Chondrocyte (in vitro differentiated cells): Measurements from ENCODE around the gene PDLIM1. TPM values are rescaled to one million over a fixed set of nuclear protein-coding genes. Genes with fewer than 3 reads are reported as not detected.

ENCODE experiments used
- DNase-seq: peaks from one replicate; pipeline ENCODE4 v3.0.0; 2021; ENCODE audit warnings: mixed read lengths, low spot score
- H3K27ac Mint-ChIP-seq: one replicate; pipeline ENCODE4 v1.8.0; 2021; ENCODE audit warnings: mild to moderate bottlenecking, moderate library complexity, mixed read lengths; ENCODE audit not compliant: unreplicated experiment
- H3K27me3 Mint-ChIP-seq: 2 replicates; pipeline ENCODE4 v1.8.0; 2021; ENCODE audit warnings: low read depth, mixed read lengths
- H3K36me3 Mint-ChIP-seq: 2 replicates; pipeline ENCODE4 v1.8.0; 2021; ENCODE audit warnings: low read depth, mixed read lengths
- H3K4me1 Mint-ChIP-seq: 2 replicates; pipeline ENCODE4 v1.8.0; 2021; ENCODE audit warnings: low read depth, mild to moderate bottlenecking, mixed read lengths
- H3K4me3 Mint-ChIP-seq: one replicate; pipeline ENCODE4 v1.8.0; 2021; ENCODE audit warnings: mild to moderate bottlenecking, moderate library complexity, mixed read lengths; ENCODE audit not compliant: unreplicated experiment
- H3K9me3 Mint-ChIP-seq: 2 replicates; pipeline ENCODE4 v1.8.0; 2021; ENCODE audit warnings: low read depth, mixed read lengths
- total RNA-seq: library from RNA; stranded (reverse); gene quantifications from 3 replicates; pipeline ENCODE4 v1.2.1, GENCODE V29; 2021
- TF ChIP-seq, protein P1 (sequence below): fragments of 200-600 bp; sonication (generic); IDR thresholded peaks from 2 replicates; pipeline ENCODE4 v1.5.0; 2021; ENCODE audit warnings: antibody characterized with exemption, mild to moderate bottlenecking, moderate library complexity

PDLIM1 gene
- total RNA-seq, 1 donor from 2014 or later, result 110 TPM

DNA sequence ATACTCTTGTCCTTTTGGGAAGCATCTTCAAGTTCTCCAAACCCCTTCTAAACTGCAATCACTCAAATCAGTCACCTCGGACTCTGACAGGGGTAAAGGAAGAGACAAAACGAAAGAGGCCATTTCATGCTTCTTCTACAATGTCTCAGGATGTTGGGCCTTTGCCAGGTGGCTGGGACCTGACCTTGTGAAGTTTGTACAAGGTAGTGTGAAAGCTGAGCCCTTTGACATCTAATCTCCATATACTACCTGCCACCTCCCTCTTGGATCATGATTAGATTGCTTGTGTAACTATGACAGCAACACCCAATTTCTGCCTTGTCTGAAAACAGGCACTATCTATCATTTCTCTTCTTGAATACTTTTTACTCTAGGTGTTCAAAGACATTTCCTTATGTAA lies 35.1 kb upstream of the PDLIM1 start:
- no peak overlapping the region for H3K27ac Mint-ChIP-seq
- H3K4me1 Mint-ChIP-seq, result no peaks in the 10 kb centered on the region
- no peak for DNase-seq
- TF ChIP-seq, protein P1, sequence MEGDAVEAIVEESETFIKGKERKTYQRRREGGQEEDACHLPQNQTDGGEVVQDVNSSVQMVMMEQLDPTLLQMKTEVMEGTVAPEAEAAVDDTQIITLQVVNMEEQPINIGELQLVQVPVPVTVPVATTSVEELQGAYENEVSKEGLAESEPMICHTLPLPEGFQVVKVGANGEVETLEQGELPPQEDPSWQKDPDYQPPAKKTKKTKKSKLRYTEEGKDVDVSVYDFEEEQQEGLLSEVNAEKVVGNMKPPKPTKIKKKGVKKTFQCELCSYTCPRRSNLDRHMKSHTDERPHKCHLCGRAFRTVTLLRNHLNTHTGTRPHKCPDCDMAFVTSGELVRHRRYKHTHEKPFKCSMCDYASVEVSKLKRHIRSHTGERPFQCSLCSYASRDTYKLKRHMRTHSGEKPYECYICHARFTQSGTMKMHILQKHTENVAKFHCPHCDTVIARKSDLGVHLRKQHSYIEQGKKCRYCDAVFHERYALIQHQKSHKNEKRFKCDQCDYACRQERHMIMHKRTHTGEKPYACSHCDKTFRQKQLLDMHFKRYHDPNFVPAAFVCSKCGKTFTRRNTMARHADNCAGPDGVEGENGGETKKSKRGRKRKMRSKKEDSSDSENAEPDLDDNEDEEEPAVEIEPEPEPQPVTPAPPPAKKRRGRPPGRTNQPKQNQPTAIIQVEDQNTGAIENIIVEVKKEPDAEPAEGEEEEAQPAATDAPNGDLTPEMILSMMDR, result no peak
- H3K27me3 Mint-ChIP-seq, result peaks cover 2% of the 10 kb centered on the region
- H3K9me3 Mint-ChIP-seq, result no peaks in the 10 kb centered on the region
- H3K4me3 Mint-ChIP-seq, result no peak overlapping the region
- H3K36me3 Mint-ChIP-seq, result no peaks in the 10 kb centered on the region

DNA sequence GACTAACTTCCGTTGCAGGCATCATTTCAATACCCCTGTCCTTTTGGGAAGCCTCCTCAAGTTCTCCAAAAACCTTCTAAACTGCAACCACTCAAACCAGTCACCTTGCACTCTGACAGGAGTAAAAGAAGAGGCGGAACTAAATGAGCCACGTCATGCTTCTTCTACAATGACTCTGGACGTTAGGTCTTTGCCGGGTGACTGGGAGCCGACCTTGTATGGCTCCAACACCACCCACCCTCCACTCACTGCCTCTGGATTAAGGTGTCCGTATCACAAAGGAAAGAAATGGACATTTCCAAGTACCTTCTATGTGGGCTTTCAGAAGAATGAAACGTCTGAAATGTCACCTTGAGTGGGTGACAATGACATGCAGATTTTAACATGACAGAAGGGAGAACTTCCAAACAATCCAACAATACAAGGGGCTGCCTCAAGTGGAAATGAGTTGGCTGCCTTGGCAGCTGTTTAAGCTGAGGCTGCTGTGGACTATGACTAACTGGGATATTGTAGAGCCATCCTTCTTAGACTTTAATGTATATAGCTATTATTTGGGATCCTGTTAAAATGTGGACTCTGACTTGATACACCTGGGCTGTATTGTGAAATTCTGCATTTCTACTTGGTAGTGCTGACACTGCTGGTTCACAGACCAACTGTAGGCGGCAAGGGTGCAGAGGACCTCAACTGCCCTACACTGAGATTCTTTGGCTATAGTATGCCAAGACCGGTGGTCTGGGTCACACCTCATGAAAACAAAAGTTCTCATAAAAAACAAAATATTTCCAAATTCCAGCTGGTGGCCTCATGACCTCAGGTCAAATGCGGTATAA lies 33.8 kb upstream of the PDLIM1 start:
- no peaks in the 10 kb centered on the region for H3K9me3 Mint-ChIP-seq
- peaks cover 2% of the 10 kb centered on the region for H3K36me3 Mint-ChIP-seq
- TF ChIP-seq, protein P1, result no peak
- no peak overlapping the region for H3K4me3 Mint-ChIP-seq
- H3K27me3 Mint-ChIP-seq, result peaks cover 2% of the 10 kb centered on the region
- H3K4me1 Mint-ChIP-seq, result no peaks in the 10 kb centered on the region
- H3K27ac Mint-ChIP-seq, result no peak overlapping the region
- no peak for DNase-seq

DNA sequence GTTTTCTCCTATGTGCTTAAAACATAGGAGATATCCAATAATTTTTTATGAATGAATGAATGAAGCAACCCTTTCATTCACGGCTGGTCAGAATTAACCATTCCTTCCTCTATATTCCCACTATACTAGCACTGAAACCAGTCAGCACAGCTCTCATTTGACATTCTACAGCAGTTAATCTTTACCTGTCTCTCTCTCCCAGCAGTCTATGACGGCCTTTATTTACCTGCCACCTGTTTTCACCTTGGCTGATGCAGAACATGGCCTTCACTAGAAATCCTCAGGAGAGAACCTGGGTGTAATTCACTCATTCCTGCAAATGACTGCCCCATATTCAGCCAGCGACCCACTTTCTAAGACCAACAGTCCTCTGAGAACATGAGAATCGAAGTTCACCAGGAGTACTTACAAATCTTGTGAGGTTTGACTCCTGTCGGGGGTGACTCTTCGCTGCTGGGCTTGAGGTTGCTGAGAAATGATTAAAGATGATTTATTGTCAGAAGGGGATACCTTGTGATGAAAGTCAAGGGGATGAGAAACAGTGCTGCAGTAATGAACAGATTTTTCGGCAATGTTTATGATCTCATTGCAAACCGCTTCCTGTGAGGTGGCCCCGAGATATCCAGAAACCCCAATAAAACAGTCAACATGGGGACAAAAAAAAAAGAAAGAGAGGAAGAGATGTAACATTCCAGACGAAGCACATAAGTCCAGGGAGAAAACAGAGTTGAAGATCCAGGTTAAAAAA lies 30.9 kb upstream of the PDLIM1 start:
- H3K27me3 Mint-ChIP-seq, result peaks cover 2% of the 10 kb centered on the region
- H3K4me3 Mint-ChIP-seq, result no peak overlapping the region

DNA sequence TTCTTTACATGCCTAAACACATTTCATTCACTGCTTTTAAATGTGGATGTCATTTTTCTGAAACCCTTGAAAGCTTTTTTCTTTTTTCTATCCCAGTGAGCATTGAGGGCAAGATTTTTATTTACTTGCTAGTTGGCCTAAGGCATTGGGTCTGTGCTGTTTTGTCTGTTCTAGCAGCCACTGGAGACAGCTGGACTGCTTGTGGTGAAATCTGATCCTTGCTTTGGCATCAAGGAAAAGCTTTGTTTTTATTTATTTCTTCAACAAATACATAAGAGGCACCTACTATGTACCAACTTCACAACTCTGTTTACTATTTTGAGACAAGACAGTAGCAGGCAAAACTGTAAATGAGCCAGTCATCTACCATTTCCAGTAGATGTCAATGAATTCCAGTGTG lies 28.4 kb upstream of the PDLIM1 start:
- no peak for DNase-seq
- no peak overlapping the region for H3K4me3 Mint-ChIP-seq
- H3K4me1 Mint-ChIP-seq, result no peaks in the 10 kb centered on the region
- H3K27ac Mint-ChIP-seq, result no peak overlapping the region
- H3K9me3 Mint-ChIP-seq, result no peaks in the 10 kb centered on the region
- TF ChIP-seq, protein P1, result no peak
- H3K27me3 Mint-ChIP-seq, result peaks cover 2% of the 10 kb centered on the region
- peaks cover 2% of the 10 kb centered on the region for H3K36me3 Mint-ChIP-seq

More for the DNA sequence above, 30.9 kb upstream of the PDLIM1 start:
- peaks cover 2% of the 10 kb centered on the region for H3K36me3 Mint-ChIP-seq
- no peaks in the 10 kb centered on the region for H3K4me1 Mint-ChIP-seq
- H3K9me3 Mint-ChIP-seq, result no peaks in the 10 kb centered on the region
- TF ChIP-seq, protein P1, result no peak
- no peak overlapping the region for H3K27ac Mint-ChIP-seq
- no peak for DNase-seq

DNA sequence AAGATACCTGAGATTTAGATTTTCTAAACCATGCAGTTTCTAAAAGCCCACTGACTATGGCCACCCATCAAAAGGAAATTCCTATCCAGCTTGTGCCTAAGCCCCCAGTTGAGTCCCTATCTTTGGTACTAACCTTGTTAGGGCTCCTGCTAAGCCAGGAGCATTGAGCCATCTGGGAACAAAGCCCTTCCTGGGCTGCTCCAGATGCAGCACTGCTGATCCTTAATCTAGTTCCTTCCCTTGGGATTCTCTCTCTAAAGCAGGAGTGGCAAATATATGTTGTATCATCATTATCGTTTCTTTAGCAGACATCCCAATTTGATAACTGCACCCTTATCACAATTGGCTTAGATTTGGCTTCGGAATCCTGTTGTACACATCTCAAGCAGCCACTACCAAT lies 24.7 kb upstream of the PDLIM1 start:
- H3K4me3 Mint-ChIP-seq, result no peak overlapping the region
- no peak for DNase-seq
- peaks cover under 1% of the 10 kb centered on the region for H3K36me3 Mint-ChIP-seq
- TF ChIP-seq, protein P1, result no peak
- H3K27ac Mint-ChIP-seq, result no peak overlapping the region
- no peaks in the 10 kb centered on the region for H3K27me3 Mint-ChIP-seq
- H3K9me3 Mint-ChIP-seq, result no peaks in the 10 kb centered on the region
- H3K4me1 Mint-ChIP-seq, result peaks cover 15% of the 10 kb centered on the region
